Lower lobe of right lung (tissue), 2 donors: ENCODE data around the gene AP1AR. TPM values are rescaled to one million over a fixed set of nuclear protein-coding genes. Genes with fewer than 3 reads are reported as not detected.

ENCODE experiments used
- ATAC-seq, 2 donors: fragments of 200-7000 bp; cut with Tn5 transposase; one replicate each; pipeline ENCODE4 v1.9.1; 2020 to 2022; ENCODE audit warnings: mild to moderate bottlenecking in 2 of 2, moderate library complexity in 2 of 2
- DNase-seq: peaks from one replicate; pipeline ENCODE4 v3.0.0-alpha.2; 2020
- H3K27ac ChIP-seq: fragments of 200-600 bp; one replicate; pipeline ENCODE4 v1.8.0; 2022
- H3K27me3 ChIP-seq: fragments of 200-600 bp; one replicate; pipeline ENCODE4 v1.8.0; 2022; ENCODE audit warnings: low read depth
- H3K36me3 ChIP-seq: fragments of 200-600 bp; one replicate; pipeline ENCODE4 v1.8.0; 2022; ENCODE audit warnings: mild to moderate bottlenecking
- H3K4me1 ChIP-seq: fragments of 200-600 bp; one replicate; pipeline ENCODE4 v1.8.0; 2022
- H3K4me3 ChIP-seq: fragments of 200-600 bp; one replicate; pipeline ENCODE4 v1.8.0; 2022; ENCODE audit warnings: mild to moderate bottlenecking
- H3K9me3 ChIP-seq: fragments of 200-600 bp; one replicate; pipeline ENCODE4 v1.8.0; 2022
- intact Hi-C: fragments of 100-400 bp; cut with DNase I; formaldehyde crosslinking; loops from one replicate; pipeline ENCODE4 v1.11.0; 2022
- long read RNA-seq: library from polyadenylated mRNA; unstranded; transcript quantifications from one replicate; pipeline ENCODE4 v2.0.0, GENCODE V29; 2021
- total RNA-seq: library from RNA; stranded (reverse); fragmentation: NEBNext Ultra II Directional; extraction: Animal tissue kit (Norgen Biotek cat#: 25700); gene quantifications from one replicate; pipeline ENCODE4 v1.2.1, GENCODE V29; 2021
- TF ChIP-seq, protein P1 (sequence below): fragments of 200-600 bp; IDR thresholded peaks from one replicate; pipeline ENCODE4 v1.8.0; 2022; ENCODE audit warnings: antibody characterized with exemption, mild to moderate bottlenecking
- donor health status: DM: no; HTN: yes; CAD: no; lungs with severe emphysema.

The AP1AR gene, protein sequence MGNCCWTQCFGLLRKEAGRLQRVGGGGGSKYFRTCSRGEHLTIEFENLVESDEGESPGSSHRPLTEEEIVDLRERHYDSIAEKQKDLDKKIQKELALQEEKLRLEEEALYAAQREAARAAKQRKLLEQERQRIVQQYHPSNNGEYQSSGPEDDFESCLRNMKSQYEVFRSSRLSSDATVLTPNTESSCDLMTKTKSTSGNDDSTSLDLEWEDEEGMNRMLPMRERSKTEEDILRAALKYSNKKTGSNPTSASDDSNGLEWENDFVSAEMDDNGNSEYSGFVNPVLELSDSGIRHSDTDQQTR
- total RNA-seq, result 15.0 TPM
- long read RNA-seq, transcript AP1AR-201 (10 exons, 2,902 nt), result major isoform, 49 of 57 reads
- long read RNA-seq, partial matches to known transcripts, result 0 of 57 reads
- long read RNA-seq, other reads (novel, unspliced or antisense), result 7 of 57 reads

DNA sequence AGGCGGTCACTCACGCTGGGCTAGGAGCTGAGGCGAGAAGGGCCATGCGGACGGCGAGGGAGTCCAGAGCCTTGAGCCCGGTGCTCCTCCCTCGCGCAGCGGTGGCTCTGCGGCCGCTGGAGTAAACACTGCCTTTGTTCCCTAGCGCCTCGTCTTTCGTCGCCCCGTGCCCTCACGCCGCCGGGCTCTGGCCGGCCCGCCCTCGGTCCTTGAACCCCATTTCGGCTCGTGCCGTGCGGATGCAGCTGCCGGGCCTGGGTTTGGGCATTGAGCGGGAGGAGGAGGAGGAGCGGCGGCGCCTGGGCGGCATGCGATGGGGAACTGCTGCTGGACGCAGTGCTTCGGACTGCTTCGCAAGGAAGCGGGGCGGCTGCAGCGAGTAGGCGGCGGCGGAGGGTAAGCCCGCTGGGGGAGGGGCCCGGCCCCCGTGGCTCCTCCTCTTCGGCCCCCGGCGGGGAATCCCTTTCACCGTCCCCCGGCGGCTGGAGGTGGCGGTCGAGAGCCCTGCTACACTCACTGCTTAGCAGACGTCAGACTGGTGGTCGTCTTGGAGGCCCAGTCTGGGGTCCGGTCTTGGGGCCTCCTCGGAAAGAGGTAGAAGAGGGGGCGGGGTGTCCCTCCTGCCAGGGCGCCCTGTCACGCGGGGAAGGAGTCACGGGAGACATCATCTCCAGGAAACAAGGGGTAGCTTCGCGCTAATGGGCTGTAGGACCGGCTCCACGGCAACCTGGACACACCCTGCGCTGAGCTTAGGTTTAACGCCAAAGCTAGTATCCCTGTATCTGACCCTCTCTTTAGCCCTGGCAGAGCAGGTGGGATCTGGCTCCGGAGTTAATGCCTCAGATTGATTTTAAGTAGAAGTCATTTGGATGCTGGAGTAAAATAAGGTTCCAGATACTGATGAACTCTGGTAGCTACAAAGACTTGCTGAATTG, at the start of gene AP1AR:
TSS of gene AP1AR (plus strand) at position 9 of the 935 bp plus-strand sequence. CDS start at position 314, 305 bp downstream.
- H3K9me3 ChIP-seq, result no peaks in the 10 kb centered on the region
- H3K36me3 ChIP-seq, result no peaks in the 10 kb centered on the region
- peak within 1 kb of the TSS; percentile 90 for H3K4me3 ChIP-seq
- peak; percentile 90 for DNase-seq
- intact Hi-C loops, result loop anchor here (5.0 kb wide), 1 partner anchor 130 kb away; no protein-coding TSS in a partner anchor
- H3K27me3 ChIP-seq, result no peaks in the 10 kb centered on the region
- ATAC-seq, result peak; percentile 89 to 91
- H3K27ac ChIP-seq, result peak within 1 kb of the TSS; percentile 94
- TF ChIP-seq, protein P1, sequence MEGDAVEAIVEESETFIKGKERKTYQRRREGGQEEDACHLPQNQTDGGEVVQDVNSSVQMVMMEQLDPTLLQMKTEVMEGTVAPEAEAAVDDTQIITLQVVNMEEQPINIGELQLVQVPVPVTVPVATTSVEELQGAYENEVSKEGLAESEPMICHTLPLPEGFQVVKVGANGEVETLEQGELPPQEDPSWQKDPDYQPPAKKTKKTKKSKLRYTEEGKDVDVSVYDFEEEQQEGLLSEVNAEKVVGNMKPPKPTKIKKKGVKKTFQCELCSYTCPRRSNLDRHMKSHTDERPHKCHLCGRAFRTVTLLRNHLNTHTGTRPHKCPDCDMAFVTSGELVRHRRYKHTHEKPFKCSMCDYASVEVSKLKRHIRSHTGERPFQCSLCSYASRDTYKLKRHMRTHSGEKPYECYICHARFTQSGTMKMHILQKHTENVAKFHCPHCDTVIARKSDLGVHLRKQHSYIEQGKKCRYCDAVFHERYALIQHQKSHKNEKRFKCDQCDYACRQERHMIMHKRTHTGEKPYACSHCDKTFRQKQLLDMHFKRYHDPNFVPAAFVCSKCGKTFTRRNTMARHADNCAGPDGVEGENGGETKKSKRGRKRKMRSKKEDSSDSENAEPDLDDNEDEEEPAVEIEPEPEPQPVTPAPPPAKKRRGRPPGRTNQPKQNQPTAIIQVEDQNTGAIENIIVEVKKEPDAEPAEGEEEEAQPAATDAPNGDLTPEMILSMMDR, result peak; percentile 46
- peaks cover 26% of the 10 kb centered on the region for H3K4me1 ChIP-seq

GRCh38 chr4:112182604-112183003, 49.0 kb upstream of the AP1AR start:
- Histone ChIP-seq H3K9me3 (no peaks in the 10 kb centered on the region), H3K27me3 (no peaks in the 10 kb centered on the region), H3K4me1 (no peaks in the 10 kb centered on the region), H3K4me3 (no peak overlapping the region), H3K36me3 (no peaks in the 10 kb centered on the region), H3K27ac (no peak overlapping the region)
- intact Hi-C loops, result no loop called here
- TF ChIP-seq, protein P1, result no peak
- ATAC-seq (no peak), DNase-seq (no peak)

GRCh38 chr4:112183252-112183651, 48.3 kb upstream of the AP1AR start:
- H3K4me1 ChIP-seq, result no peaks in the 10 kb centered on the region
- intact Hi-C loops, result no loop called here
- H3K27me3 ChIP-seq, result no peaks in the 10 kb centered on the region
- no peaks in the 10 kb centered on the region for H3K36me3 ChIP-seq
- TF ChIP-seq, protein P1, result no peak
- H3K9me3 ChIP-seq, result no peaks in the 10 kb centered on the region
- H3K27ac ChIP-seq, result no peak overlapping the region
- no peak overlapping the region for H3K4me3 ChIP-seq
- no peak for ATAC-seq
- DNase-seq, result no peak

DNA sequence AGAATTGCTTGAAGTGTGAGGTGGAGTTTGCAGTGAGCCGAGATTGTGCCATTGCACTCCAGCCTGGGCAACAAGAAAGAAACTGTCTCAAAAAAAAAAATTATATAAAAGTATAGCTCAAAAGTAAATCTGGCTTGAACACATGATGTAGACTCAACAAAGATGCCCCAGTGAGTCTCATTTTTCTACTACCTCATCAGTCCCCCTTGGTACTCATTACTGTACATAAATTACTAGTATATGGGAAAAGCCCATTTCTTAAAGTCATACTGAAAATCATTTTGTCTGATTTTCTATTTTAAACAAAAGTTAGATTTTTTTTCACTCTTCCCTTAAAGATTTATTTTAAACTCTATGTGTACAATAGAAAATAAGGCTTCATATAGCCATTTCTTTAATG, 47.1 kb upstream of the AP1AR start:
- Histone ChIP-seq H3K9me3 (no peaks in the 10 kb centered on the region), H3K27me3 (no peaks in the 10 kb centered on the region), H3K4me1 (no peaks in the 10 kb centered on the region), H3K4me3 (no peak overlapping the region), H3K27ac (no peak overlapping the region), H3K36me3 (no peaks in the 10 kb centered on the region)
- intact Hi-C loops, result no loop called here
- no peak for ATAC-seq
- TF ChIP-seq, protein P1, result no peak
- no peak for DNase-seq

DNA sequence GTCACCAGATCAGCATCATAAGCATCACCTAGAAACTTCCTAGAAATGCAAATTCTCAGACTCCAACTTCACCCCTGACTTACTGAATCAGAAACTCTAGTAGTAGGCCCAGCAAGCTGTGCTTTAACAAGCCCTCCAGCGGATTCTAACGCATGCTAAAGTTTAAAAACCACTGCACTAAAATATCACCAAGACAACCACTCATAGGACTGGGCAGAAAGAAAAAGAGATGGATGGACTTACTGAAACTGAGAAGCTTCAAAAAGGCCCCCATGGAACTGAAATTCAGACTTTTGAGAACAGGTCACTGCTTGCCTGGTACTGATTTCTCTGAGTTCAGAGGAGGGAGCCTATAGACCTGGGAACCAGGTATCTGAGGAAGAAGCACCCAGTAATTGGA, 46.3 kb upstream of the AP1AR start:
- intact Hi-C loops, result no loop called here
- Histone ChIP-seq H3K4me1 (no peaks in the 10 kb centered on the region), H3K27ac (no peak overlapping the region), H3K4me3 (no peak overlapping the region), H3K27me3 (no peaks in the 10 kb centered on the region), H3K9me3 (no peaks in the 10 kb centered on the region), H3K36me3 (no peaks in the 10 kb centered on the region)
- TF ChIP-seq, protein P1, result no peak
- no peak for ATAC-seq
- DNase-seq, result no peak
